Measurements from ENCODE around the gene SGCG. TPM values are rescaled to one million over a fixed set of nuclear protein-coding genes. Genes with fewer than 3 reads are reported as not detected.

The SGCG gene
- total and polyA plus RNA-seq, 10 of the 15 experiments (the other 5 are each of a cell fraction or from before 2014, with no cell fraction given), result not detected

DNA sequence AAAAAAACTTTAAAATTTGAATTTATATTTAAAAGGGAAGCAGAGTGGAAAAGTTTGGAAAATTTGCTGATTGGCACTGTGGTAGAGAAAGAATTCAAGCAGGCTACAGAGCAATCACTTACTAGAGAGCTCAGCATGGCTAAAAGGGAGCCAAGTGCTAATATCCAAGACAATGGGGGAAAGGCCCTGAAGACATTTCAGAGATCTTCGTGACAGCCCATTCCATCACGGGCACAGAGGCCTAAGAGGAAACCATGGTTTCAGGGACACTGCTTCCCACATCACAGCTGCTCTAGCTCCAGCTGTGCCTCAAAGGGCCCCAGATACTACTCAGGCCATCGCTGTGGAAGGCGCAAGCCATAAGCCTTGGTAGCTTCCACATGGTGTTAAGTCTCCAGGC is 73.7 kb downstream of the SGCG start:
- no peaks in the 10 kb centered on the region for H3K36me3 ChIP-seq (ENCODE audit: control insufficient read depth in 2 of 2, insufficient read depth in 2 of 2, low read length in 1 of 2)
- no peak overlapping the region for H3K4me3 ChIP-seq
- H3K4me2 ChIP-seq (ENCODE audit: control insufficient read depth, insufficient read depth), result no peak overlapping the region
- TF ChIP-seq, protein P1, sequence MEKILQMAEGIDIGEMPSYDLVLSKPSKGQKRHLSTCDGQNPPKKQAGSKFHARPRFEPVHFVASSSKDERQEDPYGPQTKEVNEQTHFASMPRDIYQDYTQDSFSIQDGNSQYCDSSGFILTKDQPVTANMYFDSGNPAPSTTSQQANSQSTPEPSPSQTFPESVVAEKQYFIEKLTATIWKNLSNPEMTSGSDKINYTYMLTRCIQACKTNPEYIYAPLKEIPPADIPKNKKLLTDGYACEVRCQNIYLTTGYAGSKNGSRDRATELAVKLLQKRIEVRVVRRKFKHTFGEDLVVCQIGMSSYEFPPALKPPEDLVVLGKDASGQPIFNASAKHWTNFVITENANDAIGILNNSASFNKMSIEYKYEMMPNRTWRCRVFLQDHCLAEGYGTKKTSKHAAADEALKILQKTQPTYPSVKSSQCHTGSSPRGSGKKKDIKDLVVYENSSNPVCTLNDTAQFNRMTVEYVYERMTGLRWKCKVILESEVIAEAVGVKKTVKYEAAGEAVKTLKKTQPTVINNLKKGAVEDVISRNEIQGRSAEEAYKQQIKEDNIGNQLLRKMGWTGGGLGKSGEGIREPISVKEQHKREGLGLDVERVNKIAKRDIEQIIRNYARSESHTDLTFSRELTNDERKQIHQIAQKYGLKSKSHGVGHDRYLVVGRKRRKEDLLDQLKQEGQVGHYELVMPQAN (conservative IDR thresholded peaks at IDR 0.05), result no peak
- TF ChIP-seq FOXK2 (IDR thresholded peaks at IDR 0.05), result no peak
- TF ChIP-seq SIX5 (IDR thresholded peaks at IDR 0.05; ENCODE audit: low read depth, low read length, severe bottlenecking), result no peak
- TF ChIP-seq KAT2A (conservative IDR thresholded peaks at IDR 0.05; ENCODE audit: control insufficient read depth, low read depth, low read length), result no peak
- TF ChIP-seq JUNB (IDR thresholded peaks at IDR 0.05), result no peak
- TF ChIP-seq ZNF24 (IDR thresholded peaks at IDR 0.05), result no peak
- no peak for TF ChIP-seq SP1 (IDR thresholded peaks at IDR 0.05; ENCODE audit: low read depth, low read length)
- TF ChIP-seq ZBTB33 (IDR thresholded peaks at IDR 0.05), result no peak
- no peak overlapping the region for H3K9ac ChIP-seq (ENCODE audit: control insufficient read depth, insufficient read depth, low read length)
- no peaks in the 10 kb centered on the region for H4K20me1 ChIP-seq (ENCODE audit: control insufficient read depth, insufficient read depth)
- FAIRE-seq (no peak), ATAC-seq (no peak), DNase-seq (ENCODE audit: low read depth, low spot score) (no peak)
- in situ Hi-C loops (cut with MboI) (no loop called here), intact Hi-C loops (cut with micrococcal nuclease; ENCODE audit: unreplicated experiment) (no loop called here)
- WGBS (ENCODE audit: insufficient coverage, insufficient replicate concordance, low lambda C conversion rate, missing lambda C conversion rate), result 52% methylated on average over 4 of the region's 4 CpGs
- H3K79me2 ChIP-seq (ENCODE audit: control insufficient read depth, insufficient read depth, low read length), result no peaks in the 10 kb centered on the region
- H3K4me1 ChIP-seq (ENCODE audit: control insufficient read depth, insufficient read depth, low read length), result no peaks in the 10 kb centered on the region
- H3K27ac ChIP-seq (ENCODE audit: control insufficient read depth, insufficient read depth), result no peak overlapping the region
- ChIA-PET SMC1A (ENCODE audit: uncharacterized antibody, unreplicated experiment) (no interaction called here), CTCF (no interaction called here), POLR2A (no interaction called here), RAD21 (ENCODE audit: unreplicated experiment) (no interaction called here)
- BruUV-seq (replicated peaks), result no TSS peak
- H2AFZ ChIP-seq (ENCODE audit: control insufficient read depth, low read depth, low read length), result no peak overlapping the region
- no peaks in the 10 kb centered on the region for H3K27me3 ChIP-seq (replicated peaks in 1 of 2; ENCODE audit: control insufficient read depth in 2 of 2, insufficient read depth in 2 of 2, low read length in 1 of 2)
- no peaks in the 10 kb centered on the region for H3K9me3 ChIP-seq (replicated peaks; ENCODE audit: control insufficient read depth, insufficient read depth, low read length)

All from GM12878 (cell line).